Brain pericyte (primary cell): ENCODE measurements around the gene G6PC1.
"Not testable (repeated sequence)": the region's sequence is repeated elsewhere in the genome, so short reads cannot be mapped to it uniquely, and the experiment has no call there.

Source experiments
- DNase-seq: peaks from one replicate; pipeline ENCODE4 v3.0.0-alpha.2; 2012; ENCODE audit warnings: low read depth, low spot score

Gene G6PC1

DNA sequence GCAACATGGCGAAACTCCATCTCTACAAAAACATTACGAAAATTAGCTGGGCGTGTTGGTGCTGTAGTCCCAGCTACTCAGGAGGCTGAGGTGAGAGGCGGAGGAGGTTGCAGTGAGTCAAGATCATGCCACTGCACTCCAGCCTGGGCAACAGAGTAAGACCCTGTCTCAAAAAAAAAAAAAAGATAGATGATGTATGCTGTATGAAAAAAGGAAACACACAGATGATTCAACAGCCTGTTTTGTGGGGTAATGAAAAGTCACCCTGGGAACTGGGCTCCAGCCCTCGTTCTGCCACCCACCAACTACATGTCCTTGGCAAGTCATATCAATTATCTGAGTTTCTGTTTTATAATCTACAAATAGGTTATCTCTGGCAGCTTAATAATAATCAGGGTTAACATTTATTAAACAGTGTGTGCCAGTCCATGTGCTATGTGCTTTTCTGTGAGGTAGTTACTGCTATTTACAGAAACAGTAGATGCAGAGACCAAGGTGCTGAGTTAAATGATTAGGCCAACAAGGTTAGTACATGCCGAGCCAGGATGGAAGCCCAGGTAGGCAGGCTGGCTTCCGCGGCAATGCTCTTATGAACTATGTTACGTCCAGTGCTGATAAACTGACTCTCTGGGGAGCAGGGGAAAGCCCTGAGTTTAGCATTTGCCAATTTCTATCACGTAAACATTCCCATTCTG is 1.1 kb downstream of the G6PC1 start:
- no peak for DNase-seq

DNA sequence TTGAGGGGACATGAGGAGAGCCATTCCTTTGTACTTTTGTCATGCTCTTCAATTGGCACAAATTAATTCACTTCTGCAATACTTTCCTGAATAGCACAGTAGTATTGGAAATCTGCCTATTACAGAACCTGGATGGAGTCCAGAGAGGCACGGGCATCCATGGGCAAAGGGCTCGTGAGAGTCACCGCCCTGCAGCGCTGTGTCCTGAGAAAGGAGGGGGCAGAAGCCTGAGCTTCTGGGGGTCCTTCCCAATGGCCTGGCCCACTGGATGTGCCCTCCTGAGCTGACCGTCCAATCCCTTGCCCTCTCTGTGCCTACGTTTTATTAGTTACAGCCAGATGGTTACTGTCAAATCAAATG is 3.5 kb downstream of the G6PC1 start:
- no peak for DNase-seq

DNA sequence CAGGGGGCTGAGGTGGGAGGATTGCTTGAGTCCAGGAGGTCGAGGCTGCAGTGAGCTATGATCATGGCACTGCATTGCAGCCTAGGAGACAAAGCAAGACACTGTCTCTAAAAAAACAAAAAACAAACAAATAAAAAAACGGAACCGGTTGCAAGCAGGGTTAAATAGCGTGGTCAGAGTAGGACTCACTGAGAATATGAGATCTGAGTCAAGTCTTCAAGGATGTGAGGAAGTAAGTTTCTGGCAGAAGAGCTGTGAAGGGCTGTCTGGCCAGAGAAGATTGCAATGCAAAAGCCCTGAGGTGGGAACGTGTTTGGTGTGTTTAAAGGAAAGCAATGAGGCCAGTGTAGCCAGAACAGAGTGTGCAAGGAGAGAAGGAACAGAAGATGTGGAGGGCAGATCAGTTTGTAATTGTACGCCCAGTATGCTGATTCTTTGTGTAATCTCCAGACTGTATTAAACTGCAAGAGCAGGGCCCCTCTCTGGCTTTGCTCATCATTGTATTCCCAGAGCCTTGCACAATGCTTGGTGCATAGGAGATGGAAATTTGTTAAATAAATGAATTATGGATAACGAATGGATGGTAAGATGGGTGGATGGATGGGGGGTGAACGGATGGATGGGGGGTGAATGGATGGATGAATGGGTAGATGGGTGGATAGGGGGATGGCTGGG is 6.3 kb downstream of the G6PC1 start:
- no peak for DNase-seq

GRCh38 chr17:42908872-42909700 is 8.5 kb downstream of the G6PC1 start:
- no peak for DNase-seq

GRCh38 chr17:42913522-42913921 is 12.9 kb downstream of the G6PC1 start:
- DNase-seq: no peak

DNA sequence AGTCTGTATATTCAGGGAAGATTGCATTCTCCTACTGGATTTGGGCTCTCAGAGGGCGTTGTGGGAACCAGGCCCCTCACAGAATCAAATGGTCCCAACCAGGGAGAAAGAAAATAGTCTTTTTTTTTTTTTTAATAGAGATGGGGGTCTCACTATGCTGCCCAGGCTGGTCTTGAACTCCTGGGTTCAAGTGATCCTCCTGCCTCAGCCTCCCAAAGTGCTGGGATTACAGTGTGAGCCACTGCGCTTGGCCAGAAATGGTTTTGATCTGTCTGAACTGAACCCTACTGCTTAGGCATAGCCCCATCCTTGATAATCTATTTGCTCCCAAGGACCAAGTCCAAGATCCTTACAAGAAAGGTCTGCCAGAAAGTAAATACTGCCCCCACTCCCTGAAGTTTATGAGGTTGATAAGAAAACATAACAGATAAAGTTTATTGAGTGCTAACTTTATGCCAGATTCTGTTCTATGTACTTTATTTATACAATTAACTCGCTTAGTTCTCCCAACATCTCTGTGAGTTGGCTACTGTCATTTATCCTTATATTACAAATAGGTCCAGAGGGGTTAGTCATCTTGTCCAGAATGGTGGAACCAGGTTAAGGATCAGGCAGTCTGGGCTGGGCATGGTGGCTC is 13.5 kb downstream of the G6PC1 start:
- no peak for DNase-seq

- not testable (repeated sequence) for DNase-seq
Measured at GRCh38 chr17:42915288-42915687, 14.7 kb downstream of the G6PC1 start.

- DNase-seq: not testable (repeated sequence)
Measured at GRCh38 chr17:42916388-42917235, 16.0 kb downstream of the G6PC1 start.

DNA sequence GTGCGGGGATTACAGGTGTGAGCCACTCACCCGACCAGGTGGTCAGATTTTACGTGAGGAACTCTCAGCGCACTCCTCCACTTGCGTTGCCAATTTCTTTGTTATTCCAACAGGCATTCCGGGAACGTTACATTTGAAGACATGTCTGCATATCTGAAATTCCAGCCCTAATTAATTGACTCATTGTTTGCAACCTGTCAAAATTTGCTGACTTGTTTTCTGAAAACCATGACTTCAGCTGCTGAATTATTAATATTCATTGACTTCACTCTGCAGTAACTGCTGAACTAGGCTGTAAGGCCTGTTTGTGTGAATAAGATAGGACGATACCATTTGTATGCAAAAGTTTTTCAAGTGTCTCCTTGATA is 16.6 kb downstream of the G6PC1 start:
- no peak for DNase-seq

DNA sequence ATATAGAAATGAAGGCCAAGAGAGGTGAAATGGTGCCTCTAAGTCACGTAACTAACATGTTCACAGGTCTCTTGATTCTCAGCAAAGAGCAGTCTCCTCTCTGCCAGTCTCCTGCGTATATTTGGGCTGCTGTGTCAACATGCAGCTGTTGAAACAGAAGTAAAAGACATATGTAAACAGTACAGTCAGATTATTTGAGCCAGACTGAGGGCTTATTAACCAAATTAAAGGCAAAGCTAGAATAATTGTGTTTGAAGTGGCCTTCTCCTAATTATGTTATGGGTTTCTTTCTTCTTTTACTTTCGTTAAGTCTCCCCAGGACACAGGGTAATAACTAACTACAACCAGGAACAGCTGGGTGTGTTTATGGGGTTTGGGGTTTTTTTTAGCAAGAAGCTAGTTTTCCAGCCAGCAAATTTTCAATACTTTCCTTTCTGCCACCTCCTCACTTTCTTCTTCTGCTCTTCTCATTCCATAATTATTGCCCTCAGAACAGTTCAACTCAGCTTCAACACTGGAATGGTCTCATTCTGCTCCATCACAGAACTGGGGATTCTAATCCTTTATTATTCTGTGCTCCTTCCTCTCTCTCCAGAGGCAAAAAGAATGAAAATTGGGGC is 18.4 kb downstream of the G6PC1 start:
- no peak for DNase-seq

DNA sequence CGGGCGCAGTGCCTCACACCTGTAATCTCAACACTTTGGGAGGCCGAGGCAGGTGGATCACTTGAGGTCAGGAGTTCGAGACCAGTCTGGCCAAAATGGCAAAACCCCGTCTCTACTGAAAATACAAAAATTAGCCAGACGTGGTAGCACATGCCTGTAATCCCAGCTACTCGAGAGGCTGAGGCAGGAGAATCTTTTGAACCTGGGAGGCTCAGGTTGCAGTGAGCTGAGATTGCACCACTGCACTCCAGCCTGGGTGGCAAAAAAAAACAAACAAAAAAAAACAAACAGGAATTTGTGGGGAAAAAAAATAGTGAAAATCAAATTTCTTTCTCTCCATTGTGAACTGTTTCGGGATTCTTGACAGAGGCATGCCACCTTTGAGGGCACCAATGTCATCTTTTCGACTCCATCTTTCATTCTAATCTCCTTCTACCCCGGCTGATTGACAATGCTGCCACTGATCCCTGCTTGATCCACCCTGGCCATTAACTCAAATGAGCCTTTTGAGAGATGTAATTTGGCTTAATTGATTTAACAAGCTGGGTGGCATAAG is 19.0 kb downstream of the G6PC1 start:
- not testable (repeated sequence) for DNase-seq

DNA sequence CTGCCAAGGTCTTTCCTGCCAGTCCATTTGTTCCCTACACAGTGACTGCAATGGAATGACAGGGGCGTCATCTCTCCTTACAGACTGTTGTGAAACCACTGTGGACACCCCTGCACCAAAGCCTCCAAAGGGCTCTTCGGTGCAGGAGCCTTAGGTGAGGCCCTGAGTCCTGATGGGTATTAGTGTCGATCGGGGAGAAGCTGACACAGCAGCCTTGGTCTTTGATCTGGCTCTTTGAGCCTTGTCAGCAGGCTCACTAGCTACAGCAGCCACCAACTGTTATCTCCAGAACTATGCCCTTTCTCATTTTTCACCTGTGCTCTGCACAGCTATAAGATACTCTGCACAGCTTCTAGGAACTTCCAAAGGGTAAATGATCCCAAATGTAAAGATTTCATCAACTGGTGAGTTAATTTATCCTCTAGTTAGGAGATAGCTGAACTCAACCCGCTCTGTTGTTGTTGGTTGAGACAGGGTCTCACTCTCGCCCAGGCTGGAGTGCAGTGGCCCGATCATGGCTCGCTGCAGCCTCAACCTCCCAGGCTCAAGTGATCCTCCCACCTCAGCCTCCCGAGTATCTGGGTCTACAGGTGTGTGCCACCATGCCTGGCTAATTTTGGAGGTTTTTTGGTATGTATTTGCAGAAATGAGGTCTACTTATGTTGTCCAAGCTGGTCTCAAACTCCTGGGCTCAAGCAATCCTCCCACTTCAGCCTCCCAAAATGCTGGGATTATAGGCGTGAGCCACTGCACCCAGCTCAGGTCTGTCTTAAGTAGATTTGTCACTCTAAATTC is 19.7 kb downstream of the G6PC1 start:
- no peak for DNase-seq

GRCh38 chr17:42920922-42921321 is 20.3 kb downstream of the G6PC1 start:
- DNase-seq: no peak

DNA sequence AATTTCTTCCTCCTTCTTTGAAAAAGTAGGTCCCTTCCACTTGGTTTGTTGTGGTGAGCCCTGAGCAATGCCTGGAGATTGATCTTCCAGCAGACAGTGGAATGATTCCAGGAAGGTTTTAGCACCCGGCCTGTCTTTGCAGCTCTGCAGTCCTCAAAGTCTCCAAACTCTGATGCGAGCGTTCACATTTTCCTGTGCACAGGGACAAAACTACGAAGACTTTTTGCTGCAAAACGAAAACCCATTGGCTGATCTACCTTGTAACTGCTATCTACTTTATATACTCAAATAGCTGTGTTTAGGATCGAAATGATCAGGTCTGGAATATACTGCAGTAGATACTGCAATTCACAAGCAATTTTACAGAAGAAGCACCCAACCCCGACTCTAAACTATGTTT is 21.7 kb downstream of the G6PC1 start:
- no peak for DNase-seq

GRCh38 chr17:42923472-42923871 is 22.9 kb downstream of the G6PC1 start:
- not testable (repeated sequence) for DNase-seq

- DNase-seq: no peak
Measured at GRCh38 chr17:42924891-42925290, 24.3 kb downstream of the G6PC1 start.

DNA sequence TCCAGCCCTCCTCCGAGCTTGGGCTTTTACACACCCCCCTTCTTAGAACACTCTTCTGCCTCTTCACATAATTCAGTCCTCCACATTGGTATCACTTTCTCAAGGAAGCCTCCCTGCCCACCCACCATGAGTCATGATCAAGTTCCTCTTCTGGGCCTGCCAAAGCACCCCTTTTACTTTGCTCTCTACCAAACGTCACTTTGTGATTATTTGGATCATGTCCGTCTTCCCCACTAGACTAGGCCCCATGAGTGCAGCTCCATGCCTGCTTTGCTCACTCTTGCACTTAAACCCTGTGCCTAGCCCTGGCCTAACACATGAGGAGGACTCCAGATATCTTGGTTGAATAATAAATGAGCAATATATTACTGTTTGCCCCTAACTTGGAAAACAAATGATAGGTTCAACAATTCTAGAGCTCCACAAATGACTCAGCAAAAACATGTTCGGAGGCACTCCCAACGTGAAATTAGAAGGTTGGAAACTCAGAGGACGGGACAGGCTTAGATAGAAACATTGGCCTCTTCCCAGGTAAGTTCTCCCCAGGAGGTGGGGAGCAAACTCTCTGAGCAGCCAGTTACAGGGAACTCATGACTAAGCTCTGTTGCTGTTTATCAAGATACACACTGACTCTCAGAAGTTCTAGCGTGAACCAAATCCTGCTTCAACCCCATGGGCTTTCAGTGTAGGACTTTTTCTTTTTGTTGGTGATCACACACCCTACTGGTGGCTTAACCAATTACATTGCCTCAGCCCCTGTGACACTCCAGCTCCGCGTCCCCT is 28.3 kb downstream of the G6PC1 start:
- peak; percentile 15 for DNase-seq

DNA sequence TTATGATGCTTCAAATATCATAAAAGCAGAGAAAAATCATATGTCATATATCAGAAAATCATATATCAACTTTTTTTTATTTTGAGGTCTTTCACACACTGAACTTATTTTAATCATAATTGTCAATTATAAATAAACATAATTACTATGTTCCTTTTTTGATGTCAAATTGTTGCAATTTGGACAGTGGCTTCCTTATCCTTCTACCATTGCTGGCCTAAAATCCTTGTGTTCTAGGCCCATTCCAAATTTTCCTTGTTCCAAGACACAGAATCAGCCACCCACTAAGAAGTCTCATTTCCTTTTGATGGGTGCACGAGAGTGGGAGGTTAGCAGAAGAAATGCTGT is 28.9 kb downstream of the G6PC1 start:
- DNase-seq: no peak
